CD14-positive monocyte (primary cell): ENCODE measurements around the gene MAP4K3. TPM values are rescaled to one million over a fixed set of nuclear protein-coding genes. Genes with fewer than 3 reads are reported as not detected.
A peak's percentile ranks its signal among the peaks of the same experiment; 100 is the strongest.

Experiments
- DNase-seq, 3 donors: peaks; one replicate each; pipeline ENCODE4 v3.0.0-alpha.2; 2011 to 2022
- H2AFZ ChIP-seq: 2 replicates; pipeline ENCODE4 v1.6.0; 2012; ENCODE audit warnings: mild to moderate bottlenecking, low read depth, low read length, inconsistent platforms; ENCODE audit not compliant: insufficient read depth, poor library complexity, severe bottlenecking
- H3K27ac ChIP-seq, 2 donors: 1 replicate in 1 of 2; 2 replicates in 1 of 2; pipeline ENCODE4 v1.5.1; 2012 to 2013; ENCODE audit warnings: low read length in 2 of 2, control low read depth in 1 of 2, inconsistent platforms in 1 of 2, low read depth in 1 of 2, mild to moderate bottlenecking in 1 of 2
- H3K27me3 ChIP-seq, 2 donors: one replicate each; pipeline versions ENCODE4 v1.6.0 to v1.6.1; 2011 to 2013; ENCODE audit warnings: low read length in 2 of 2; ENCODE audit not compliant: control insufficient read depth in 2 of 2, insufficient read depth in 2 of 2
- H3K36me3 ChIP-seq, 2 donors: replicated peaks in 1 of 2; 1 replicate in 1 of 2; 2 replicates in 1 of 2; pipeline versions ENCODE4 v1.5.1 to v1.6.1; 2012 to 2013; ENCODE audit warnings: low read length in 2 of 2, control low read depth in 1 of 2, inconsistent platforms in 1 of 2, mild to moderate bottlenecking in 1 of 2; ENCODE audit not compliant: insufficient read depth in 2 of 2, control insufficient read depth in 1 of 2
- H3K4me1 ChIP-seq, 2 donors: 1 replicate in 1 of 2; 2 replicates in 1 of 2; pipeline versions ENCODE4 v1.5.1 to v1.6.1; 2012 to 2013; ENCODE audit warnings: low read length in 2 of 2, control low read depth in 1 of 2, inconsistent platforms in 1 of 2, mild to moderate bottlenecking in 1 of 2, moderate library complexity in 1 of 2; ENCODE audit not compliant: insufficient read depth in 2 of 2, control insufficient read depth in 1 of 2
- H3K4me2 ChIP-seq: replicated peaks from 2 replicates; pipeline ENCODE3; 2012; ENCODE audit warnings: low read length, moderate library complexity, mild to moderate bottlenecking; ENCODE audit not compliant: poor library complexity, severe bottlenecking; ENCODE audit errors: extremely low read depth
- H3K4me3 ChIP-seq, 3 experiments: fragments of 200-600 bp in 1 of 3; sonication (generic) in 1 of 3; replicated peaks in 1 of 3; 1 replicate in 2 of 3; 2 replicates in 1 of 3; pipeline ENCODE4 v1.5.1; 2011 to 2013; ENCODE audit warnings: low read length in 3 of 3, mild to moderate bottlenecking in 3 of 3, control low read depth in 2 of 3, low read depth in 2 of 3, inconsistent platforms in 1 of 3, moderate library complexity in 1 of 3
- H3K79me2 ChIP-seq: 2 replicates; pipeline ENCODE4 v1.6.0; 2012; ENCODE audit warnings: mild to moderate bottlenecking, control low read depth, inconsistent platforms, low read length, moderate library complexity; ENCODE audit not compliant: insufficient read depth
- H3K9ac ChIP-seq: 2 replicates; pipeline ENCODE4 v1.6.0; 2017; ENCODE audit warnings: low read length, mild to moderate bottlenecking; ENCODE audit not compliant: insufficient read depth, poor library complexity, severe bottlenecking
- H3K9me3 ChIP-seq, 2 donors: replicated peaks in 1 of 2; 1 replicate in 1 of 2; 2 replicates in 1 of 2; pipeline versions ENCODE4 v1.5.1 to v1.6.1; 2012 to 2013; ENCODE audit warnings: low read length in 2 of 2, control low read depth in 1 of 2; ENCODE audit not compliant: control insufficient read depth in 1 of 2, insufficient read depth in 1 of 2
- H4K20me1 ChIP-seq: 2 replicates; pipeline ENCODE4 v1.6.0; 2012; ENCODE audit warnings: mild to moderate bottlenecking, low read length, control low read depth, moderate library complexity; ENCODE audit not compliant: insufficient read depth
- H3K27ac Mint-ChIP-seq, 7 donors: one replicate each; pipeline ENCODE4 v1.8.0; 2020; ENCODE audit warnings: mild to moderate bottlenecking in 7 of 7, mixed read lengths in 7 of 7, moderate library complexity in 6 of 7, inconsistent platforms in 2 of 7
- H3K27me3 Mint-ChIP-seq, 3 donors: one replicate each; pipeline ENCODE4 v1.8.0; 2021 to 2022; ENCODE audit warnings: low read depth in 3 of 3, mild to moderate bottlenecking in 3 of 3, mixed read lengths in 3 of 3, moderate library complexity in 3 of 3, inconsistent platforms in 1 of 3
- H3K36me3 Mint-ChIP-seq, 2 donors: one replicate each; pipeline ENCODE4 v1.8.0; 2020; ENCODE audit warnings: mixed read lengths in 2 of 2, inconsistent platforms in 1 of 2, mild to moderate bottlenecking in 1 of 2
- H3K4me1 Mint-ChIP-seq: one replicate; pipeline ENCODE4 v1.8.0; 2020; ENCODE audit warnings: mild to moderate bottlenecking, mixed read lengths
- H3K4me3 Mint-ChIP-seq, 2 donors: one replicate each; pipeline ENCODE4 v1.8.0; 2020; ENCODE audit warnings: mild to moderate bottlenecking in 2 of 2, mixed read lengths in 2 of 2, moderate library complexity in 1 of 2
- H3K9me3 Mint-ChIP-seq, 7 donors: one replicate each; pipeline ENCODE4 v1.8.0; 2020 to 2022; ENCODE audit warnings: mixed read lengths in 7 of 7, mild to moderate bottlenecking in 6 of 7, moderate library complexity in 6 of 7, inconsistent platforms in 2 of 7
- WGBS: methylation state at CpG from one replicate; pipeline ENCODE4 v1.1.5; 2013; ENCODE audit warnings: missing lambda C conversion rate; ENCODE audit not compliant: insufficient coverage; 5-methylcytosine and 5-hydroxymethylcytosine counted together
- intact Hi-C, 2 donors: fragments of 100-400 bp; cut with micrococcal nuclease; formaldehyde crosslinking; loops; one replicate each; pipeline versions ENCODE4 v1.15.0 to v1.15.1; 2023
- polyA plus RNA-seq, 3 donors: library from polyadenylated mRNA; depleted of rRNA in 1 of 3; unstranded in 2 of 3; stranded (reverse) in 1 of 3; fragments of 300-500 nt in 2 of 3; fragments of >200 nt in 1 of 3; fragmentation: Illumina TruSeq in 2 of 3; gene quantifications; 1 replicate in 2 of 3; 2 replicates in 1 of 3; pipeline ENCODE4 v1.2.3, GENCODE V29; 2012 to 2021
- TF ChIP-seq, protein P1 (sequence below): fragments of 200-600 bp; IDR thresholded peaks from one replicate; pipeline ENCODE4 v1.8.0; 2022; ENCODE audit warnings: antibody characterized with exemption, mild to moderate bottlenecking

MAP4K3 gene
- polyA plus RNA-seq, 3 donors, result 1.0 to 8.0 (median 4.0) TPM

DNA sequence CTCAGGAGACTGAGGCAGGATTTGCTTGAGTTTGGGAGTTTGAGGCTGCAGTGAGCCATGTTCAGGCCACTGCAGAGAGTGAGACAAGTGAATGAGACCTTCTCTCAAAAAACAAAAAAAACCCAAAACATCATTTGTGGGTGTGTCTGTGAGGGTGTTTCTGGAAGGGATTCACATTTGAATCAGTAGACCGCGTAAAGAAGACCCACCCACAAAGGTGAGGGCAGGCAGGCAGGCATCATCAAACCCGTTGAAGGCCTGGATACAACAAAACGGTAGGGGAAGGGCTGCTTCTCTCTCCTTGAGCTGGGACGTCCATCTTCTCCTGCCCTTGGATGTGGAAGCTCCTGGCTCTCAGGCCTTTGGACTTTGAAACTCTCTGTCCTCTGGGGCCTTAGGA, 218.7 kb downstream of the MAP4K3 start:
- no peak overlapping the region for H3K4me2 ChIP-seq
- TF ChIP-seq, protein P1, sequence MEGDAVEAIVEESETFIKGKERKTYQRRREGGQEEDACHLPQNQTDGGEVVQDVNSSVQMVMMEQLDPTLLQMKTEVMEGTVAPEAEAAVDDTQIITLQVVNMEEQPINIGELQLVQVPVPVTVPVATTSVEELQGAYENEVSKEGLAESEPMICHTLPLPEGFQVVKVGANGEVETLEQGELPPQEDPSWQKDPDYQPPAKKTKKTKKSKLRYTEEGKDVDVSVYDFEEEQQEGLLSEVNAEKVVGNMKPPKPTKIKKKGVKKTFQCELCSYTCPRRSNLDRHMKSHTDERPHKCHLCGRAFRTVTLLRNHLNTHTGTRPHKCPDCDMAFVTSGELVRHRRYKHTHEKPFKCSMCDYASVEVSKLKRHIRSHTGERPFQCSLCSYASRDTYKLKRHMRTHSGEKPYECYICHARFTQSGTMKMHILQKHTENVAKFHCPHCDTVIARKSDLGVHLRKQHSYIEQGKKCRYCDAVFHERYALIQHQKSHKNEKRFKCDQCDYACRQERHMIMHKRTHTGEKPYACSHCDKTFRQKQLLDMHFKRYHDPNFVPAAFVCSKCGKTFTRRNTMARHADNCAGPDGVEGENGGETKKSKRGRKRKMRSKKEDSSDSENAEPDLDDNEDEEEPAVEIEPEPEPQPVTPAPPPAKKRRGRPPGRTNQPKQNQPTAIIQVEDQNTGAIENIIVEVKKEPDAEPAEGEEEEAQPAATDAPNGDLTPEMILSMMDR, result no peak
- no peaks in the 10 kb centered on the region for H3K36me3 ChIP-seq
- Mint-ChIP-seq H3K27me3 (peaks cover 0 to 1% (median 0%) of the 10 kb centered on the region in 3 donors), H3K4me3 (no peak overlapping the region), H3K36me3 (no peaks in the 10 kb centered on the region), H3K4me1 (peaks cover 10% of the 10 kb centered on the region), H3K9me3 (peaks cover 0 to 2% (median 0%) of the 10 kb centered on the region in 7 donors), H3K27ac (no peak overlapping the region)
- peak overlapping the region; percentile 41 for H2AFZ ChIP-seq
- no peaks in the 10 kb centered on the region for H3K79me2 ChIP-seq
- no peaks in the 10 kb centered on the region for H3K9me3 ChIP-seq
- H4K20me1 ChIP-seq, result no peaks in the 10 kb centered on the region
- peaks cover 6 to 8% of the 10 kb centered on the region in 2 donors for H3K4me1 ChIP-seq
- no peak for DNase-seq
- no peak overlapping the region for H3K9ac ChIP-seq
- intact Hi-C loops, result no loop called here
- WGBS, result 86% methylated on average over 3 of the region's 5 CpGs
- no peaks in the 10 kb centered on the region for H3K27me3 ChIP-seq
- H3K4me3 ChIP-seq, result no peak overlapping the region
- no peak overlapping the region for H3K27ac ChIP-seq

- Mint-ChIP-seq H3K4me3 (no peak overlapping the region), H3K4me1 (peaks cover 10% of the 10 kb centered on the region), H3K36me3 (no peaks in the 10 kb centered on the region), H3K9me3 (peaks cover 0 to 2% (median 0%) of the 10 kb centered on the region in 7 donors), H3K27ac (no peak overlapping the region), H3K27me3 (peaks cover 0 to 1% (median 0%) of the 10 kb centered on the region in 3 donors)
- Histone ChIP-seq H3K4me2 (peak overlapping the region; percentile 44), H3K36me3 (no peaks in the 10 kb centered on the region), H4K20me1 (no peaks in the 10 kb centered on the region), H2AFZ (peak overlapping the region; percentile 64), H3K27me3 (no peaks in the 10 kb centered on the region), H3K4me3 (no peak overlapping the region), H3K9ac (no peak overlapping the region), H3K79me2 (no peaks in the 10 kb centered on the region), H3K9me3 (no peaks in the 10 kb centered on the region), H3K4me1 (peaks cover 6 to 8% of the 10 kb centered on the region in 2 donors), H3K27ac (no peak overlapping the region)
- DNase-seq, result no peak
- intact Hi-C loops, result no loop called here
- TF ChIP-seq, protein P1, result no peak
- WGBS, result 21% methylated on average over 3 of the region's 4 CpGs
These were observed 219.9 kb downstream of the MAP4K3 start for GRCh38 chr2:39217192-39217550.
